IMR-90 (cell line): ENCODE results near the gene RFX3. TPM values are rescaled to one million over a fixed set of nuclear protein-coding genes. Genes with fewer than 3 reads are reported as not detected.

Source experiments
- ATAC-seq: fragments of 200-7000 bp; cut with Tn5 transposase; 2 replicates; pipeline ENCODE4 v1.9.1; 2020; ENCODE audit warnings: low read depth, mild to moderate bottlenecking, moderate library complexity
- BruUV-seq: library from RNA; stranded (reverse); fragments of 400-500 nt; replicated peaks from 2 replicates; lab custom pipeline; 2021; lab: Mats Ljungman, UMichigan
- CTCF ChIA-PET: fragments of 300-600 bp; formaldehyde crosslinking; extraction: SDS; loops from one replicate; lab custom pipeline; 2021; ENCODE audit warnings: antibody characterized with exemption; lab: Yijun Ruan, JAX
- POLR2A ChIA-PET: fragments of 300-600 bp; sonication (Branson Sonifier 250); formaldehyde crosslinking; loops from one replicate; lab custom pipeline; 2022; ENCODE audit warnings: antibody characterized with exemption; ENCODE audit not compliant: unreplicated experiment; lab: Charles Lee
- DNase-seq: peaks from one replicate; pipeline ENCODE4 v3.0.0; 2013
- H2AFZ ChIP-seq: replicated peaks from 2 replicates; pipeline ENCODE3; 2013; ENCODE audit warnings: low read length, mild to moderate bottlenecking; ENCODE audit not compliant: poor library complexity
- H2AK5ac ChIP-seq: 2 replicates; pipeline ENCODE4 v1.6.1; 2013; ENCODE audit warnings: low read depth, low read length, inconsistent platforms
- H2AK9ac ChIP-seq: replicated peaks from 2 replicates; pipeline ENCODE3; 2013; ENCODE audit warnings: mild to moderate bottlenecking, low read depth, low read length, moderate library complexity; ENCODE audit not compliant: poor library complexity
- H2BK120ac ChIP-seq: 2 replicates; pipeline ENCODE4 v1.6.1; 2013; ENCODE audit warnings: low read depth, low read length, inconsistent platforms
- H2BK15ac ChIP-seq: 3 replicates; pipeline ENCODE4 v1.6.1; 2013; ENCODE audit warnings: low read depth, low read length, inconsistent platforms
- H2BK20ac ChIP-seq: 2 replicates; pipeline ENCODE4 v1.6.1; 2013; ENCODE audit warnings: low read depth, mild to moderate bottlenecking, inconsistent platforms, low read length, moderate library complexity
- H2BK5ac ChIP-seq: 2 replicates; pipeline ENCODE4 v1.6.1; 2013; ENCODE audit warnings: mild to moderate bottlenecking, low read depth, low read length, inconsistent platforms; ENCODE audit not compliant: poor library complexity, severe bottlenecking
- H3K14ac ChIP-seq: replicated peaks from 2 replicates; pipeline ENCODE4 v1.6.1; 2013; ENCODE audit warnings: low read depth, low read length, inconsistent platforms
- H3K18ac ChIP-seq: 2 replicates; pipeline ENCODE4 v1.6.1; 2013; ENCODE audit warnings: low read depth, low read length, control low read depth
- H3K23ac ChIP-seq: 2 replicates; pipeline ENCODE4 v1.6.1; 2013; ENCODE audit warnings: low read depth, low read length, inconsistent platforms
- H3K27ac ChIP-seq: 2 replicates; pipeline ENCODE4 v1.5.1; 2013; ENCODE audit warnings: mild to moderate bottlenecking, control low read depth, low read length; ENCODE audit not compliant: insufficient read depth
- H3K27me3 ChIP-seq: 2 replicates; pipeline ENCODE4 v1.6.1; 2013; ENCODE audit warnings: low read length; ENCODE audit not compliant: control insufficient read depth, insufficient read depth
- H3K36me3 ChIP-seq: 2 replicates; pipeline ENCODE4 v1.6.1; 2013; ENCODE audit warnings: low read length, mixed read lengths; ENCODE audit not compliant: control insufficient read depth, insufficient read depth
- H3K4ac ChIP-seq: 2 replicates; pipeline ENCODE4 v1.6.1; 2013; ENCODE audit warnings: low read depth, low read length, inconsistent platforms
- H3K4me1 ChIP-seq: 2 replicates; pipeline ENCODE4 v1.6.1; 2013; ENCODE audit warnings: low read length, mixed read lengths; ENCODE audit not compliant: control insufficient read depth, insufficient read depth
- H3K4me2 ChIP-seq: 2 replicates; pipeline ENCODE4 v1.6.1; 2013; ENCODE audit warnings: low read depth, mild to moderate bottlenecking, control low read depth, low read length, moderate library complexity
- H3K4me3 ChIP-seq: 2 replicates; pipeline ENCODE4 v1.5.1; 2013; ENCODE audit warnings: low read depth, mild to moderate bottlenecking, control low read depth, low read length, moderate library complexity; ENCODE audit not compliant: insufficient read depth
- H3K56ac ChIP-seq: 2 replicates; pipeline ENCODE4 v1.6.1; 2013; ENCODE audit warnings: low read length, inconsistent platforms; ENCODE audit not compliant: insufficient read depth; ENCODE audit errors: extremely low read depth
- H3K79me1 ChIP-seq, 2 experiments: 2 replicates each; pipeline ENCODE4 v1.6.1; 2013; ENCODE audit warnings: low read length in 2 of 2, inconsistent platforms in 1 of 2, low read depth in 1 of 2
- H3K9ac ChIP-seq: 2 replicates; pipeline ENCODE4 v1.6.1; 2013; ENCODE audit warnings: low read depth, low read length, control low read depth
- H3K9me1 ChIP-seq: 2 replicates; pipeline ENCODE4 v1.6.1; 2013; ENCODE audit warnings: low read length, inconsistent platforms; ENCODE audit not compliant: insufficient read depth
- H3K9me3 ChIP-seq: 2 replicates; pipeline ENCODE4 v1.6.1; 2013; ENCODE audit warnings: low read length; ENCODE audit not compliant: control insufficient read depth, insufficient read depth
- H4K20me1 ChIP-seq: 2 replicates; pipeline ENCODE4 v1.6.1; 2013; ENCODE audit warnings: low read length, inconsistent platforms; ENCODE audit not compliant: insufficient read depth
- H4K5ac ChIP-seq: 2 replicates; pipeline ENCODE4 v1.6.1; 2013; ENCODE audit warnings: mild to moderate bottlenecking, low read depth, low read length, control low read depth
- H4K8ac ChIP-seq, 2 experiments: 2 replicates each; pipeline ENCODE4 v1.6.1; 2013; ENCODE audit warnings: low read depth in 2 of 2, low read length in 2 of 2, control low read depth in 1 of 2, inconsistent platforms in 1 of 2
- H4K91ac ChIP-seq: 2 replicates; pipeline ENCODE4 v1.6.1; 2013; ENCODE audit warnings: low read depth, low read length, inconsistent platforms; ENCODE audit not compliant: insufficient read depth
- CEBPB ChIP-seq: IDR thresholded peaks from 2 replicates; pipeline ENCODE4 v1.6.1; 2012; ENCODE audit warnings: low read depth, low read length, improper control_type of control experiment
- CTCF ChIP-seq: conservative IDR thresholded peaks from 2 replicates; pipeline ENCODE4 v1.5.1; 2012; ENCODE audit warnings: mild to moderate bottlenecking, low read depth, low read length, improper control_type of control experiment
- MAFK ChIP-seq: IDR thresholded peaks from 2 replicates; pipeline ENCODE4 v1.6.1; 2012; ENCODE audit warnings: low read depth, low read length, improper control_type of control experiment
- MXI1 ChIP-seq: IDR thresholded peaks from 2 replicates; pipeline ENCODE4 v1.6.1; 2012; ENCODE audit warnings: low read depth, mild to moderate bottlenecking, low read length, moderate library complexity, borderline replicate concordance
- NFE2L2 ChIP-seq: fragments of 150-350 bp; IDR thresholded peaks from 2 replicates; pipeline ENCODE4 v1.6.1; 2016; ENCODE audit warnings: low read depth, mild to moderate bottlenecking, low read length
- RCOR1 ChIP-seq: IDR thresholded peaks from 2 replicates; pipeline ENCODE4 v1.6.1; 2012; ENCODE audit warnings: mild to moderate bottlenecking, low read length, improper control_type of control experiment; ENCODE audit not compliant: insufficient replicate concordance
- USF2 ChIP-seq: fragments of 150-350 bp; IDR thresholded peaks from 2 replicates; pipeline ENCODE4 v1.6.1; 2017; ENCODE audit warnings: mild to moderate bottlenecking, antibody characterized with exemption, low read length, low read depth
- WGBS, 2 experiments: methylation state at CpG; one replicate each; pipeline versions ENCODE4 v1.1.5 to v1.1.7; 2013; ENCODE audit warnings: missing lambda C conversion rate in 2 of 2; ENCODE audit not compliant: insufficient read length in 1 of 2; ENCODE audit errors: extremely low coverage in 2 of 2; 5-methylcytosine and 5-hydroxymethylcytosine counted together
- dilution Hi-C: fragments of 300-500 bp; cut with HindIII; formaldehyde crosslinking; loops from one replicate; pipeline ENCODE4 v1.14.3; 2018; ENCODE audit warnings: low sequenced_read_pairs; ENCODE audit not compliant: unreplicated experiment
- in situ Hi-C: fragments of 300-500 bp; cut with MboI; formaldehyde crosslinking; loops from 3 replicates; pipeline ENCODE4 v1.14.3; 2019; ENCODE audit warnings: low sequenced_read_pairs, inconsistent platforms, mixed read lengths
- intact Hi-C: fragments of 100-400 bp; cut with micrococcal nuclease; formaldehyde crosslinking; loops from 2 replicates; pipeline ENCODE4 v1.10.0; 2022
- polyA plus RNA-seq, 3 experiments: library from polyadenylated mRNA; depleted of rRNA; stranded (reverse); fragments of >200 nt; gene quantifications; 2 replicates each; pipeline ENCODE4 v1.2.3, GENCODE V29; 2012; ENCODE audit warnings: low replicate concordance in 1 of 3
- total RNA-seq: library from RNA; depleted of rRNA; stranded (reverse); fragments of >200 nt; gene quantifications from 2 replicates; pipeline ENCODE4 v1.2.3, GENCODE V29; 2012

The RFX3 gene
- total and polyA plus RNA-seq, 2 of the 4 experiments (the other 2 are of a cell fraction) = 1.7 to 2.7 TPM

- Histone ChIP-seq H2AK5ac (no peak overlapping the region), H3K4me2 (no peak overlapping the region), H2BK5ac (no peak overlapping the region), H3K4ac (no peak overlapping the region), H3K27ac (no peak overlapping the region), H3K4me1 (no peaks in the 10 kb centered on the region; the same call in 1 of the 2 replicates), H4K91ac (no peak overlapping the region), H3K18ac (no peak overlapping the region), H3K56ac (no peak overlapping the region), H3K79me1 (peaks cover 11 to 19% of the 10 kb centered on the region in 2 experiments), H3K9ac (no peak overlapping the region), H2BK120ac (no peak overlapping the region), H4K5ac (no peak overlapping the region), H2AK9ac (no peak overlapping the region), H3K9me1 (no peaks in the 10 kb centered on the region), H3K9me3 (no peaks in the 10 kb centered on the region), H2BK15ac (no peak overlapping the region), H4K20me1 (no peaks in the 10 kb centered on the region), H3K23ac (no peak overlapping the region), H2BK20ac (no peak overlapping the region), H3K36me3 (no peaks in the 10 kb centered on the region), H3K27me3 (no peaks in the 10 kb centered on the region), H4K8ac (no peak overlapping the region), H3K14ac (no peak overlapping the region), H2AFZ (no peak overlapping the region), H3K4me3 (no peak overlapping the region)
- ChIA-PET POLR2A (no interaction called here), CTCF (no interaction called here)
- BruUV-seq = no TSS peak
- dilution Hi-C loops (no loop called here), intact Hi-C loops (loop anchor here (5.0 to 10.0 kb wide), 3 partner anchors 177 to 705 kb away; no protein-coding TSS in a partner anchor), in situ Hi-C loops (no loop called here)
- DNase-seq (no peak), ATAC-seq (no peak)
- TF ChIP-seq NFE2L2 (no peak), CEBPB (no peak), MAFK (no peak), MXI1 (no peak), RCOR1 (no peak), CTCF (no peak), USF2 (no peak)
- WGBS, 2 experiments = no CpG with 5 or more reads among the region's 1 CpG
Observed at GRCh38 chr9:3521966-3522365, 3.8 kb downstream of the RFX3 start.
